ELF-1 (cell line): ENCODE data around the gene FAM170B.

Experiments used
- DNase-seq: peaks from one replicate; pipeline ENCODE4 v3.0.0-alpha.2; 2016; ENCODE audit warnings: low read depth, low spot score

The FAM170B gene

DNA sequence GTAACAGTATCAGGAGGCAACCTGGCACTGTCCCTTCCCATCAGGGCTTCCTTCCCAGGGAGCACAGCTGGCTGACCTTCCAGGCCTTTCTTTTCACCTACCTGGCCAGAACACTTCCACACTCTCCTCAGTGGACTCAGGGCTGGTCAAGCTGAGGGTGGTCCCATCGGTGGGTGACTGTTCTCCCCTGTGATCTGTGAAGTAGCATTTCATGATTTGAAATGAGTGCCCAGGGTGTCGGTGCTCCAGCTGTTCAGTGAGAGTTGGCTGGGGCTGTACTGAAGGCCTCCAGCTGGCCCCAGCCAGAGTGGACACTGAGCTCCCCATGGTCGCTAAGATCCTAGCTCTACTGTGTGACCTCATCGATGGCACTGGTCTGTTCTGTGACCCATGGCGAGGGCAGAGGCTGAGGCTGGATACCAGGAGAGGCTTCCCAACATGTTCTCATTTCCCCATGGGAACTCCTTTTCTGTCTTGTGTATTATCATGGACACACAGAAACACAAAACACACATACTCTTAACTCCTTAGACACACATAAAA, at the start of gene FAM170B:
Gene FAM170B, minus strand, starts transcription at position 316 of the 543 bp plus-strand sequence. Its CDS starts 103 bp downstream, at position 213.
- no peak for DNase-seq

DNA sequence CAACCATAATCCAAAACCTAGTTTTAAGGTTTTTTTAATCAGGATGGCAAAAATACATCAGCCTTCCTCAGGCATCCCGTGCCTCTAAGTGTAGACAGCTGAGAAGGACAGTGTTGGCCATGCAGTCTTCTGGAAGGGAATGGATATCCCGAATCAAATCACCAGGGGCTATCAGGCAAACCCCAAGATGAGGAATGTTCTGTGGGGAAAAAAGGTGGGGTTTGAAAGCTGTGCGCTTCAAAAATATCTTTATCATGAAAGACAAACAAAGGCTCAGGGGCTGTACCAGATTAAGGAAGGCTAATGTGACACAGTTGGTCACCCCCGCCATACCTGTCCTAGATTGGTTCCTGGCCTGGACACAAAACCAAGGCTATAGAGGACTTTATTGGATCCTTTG, 49.0 kb upstream of the FAM170B start:
- DNase-seq = no peak

DNA sequence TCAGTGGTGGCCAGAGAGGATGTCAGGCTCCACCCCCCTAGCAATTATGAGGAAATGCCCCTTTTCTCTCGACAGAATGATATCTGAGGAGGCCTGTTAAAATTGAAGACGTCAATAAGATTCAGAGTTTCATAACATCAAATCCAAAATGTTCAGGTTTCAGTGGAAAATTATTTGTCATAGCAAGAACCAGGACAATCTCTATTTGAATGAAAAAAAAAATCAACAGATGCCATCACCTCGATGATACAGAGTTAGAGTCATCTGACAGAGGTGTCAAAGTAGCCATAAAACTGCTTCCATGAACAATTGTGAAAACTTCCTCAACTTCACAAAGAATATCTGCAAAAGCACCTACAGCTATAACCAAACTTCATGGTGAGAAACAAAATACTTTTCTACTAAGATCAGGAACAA, 46.6 kb upstream of the FAM170B start:
- no peak for DNase-seq

DNA sequence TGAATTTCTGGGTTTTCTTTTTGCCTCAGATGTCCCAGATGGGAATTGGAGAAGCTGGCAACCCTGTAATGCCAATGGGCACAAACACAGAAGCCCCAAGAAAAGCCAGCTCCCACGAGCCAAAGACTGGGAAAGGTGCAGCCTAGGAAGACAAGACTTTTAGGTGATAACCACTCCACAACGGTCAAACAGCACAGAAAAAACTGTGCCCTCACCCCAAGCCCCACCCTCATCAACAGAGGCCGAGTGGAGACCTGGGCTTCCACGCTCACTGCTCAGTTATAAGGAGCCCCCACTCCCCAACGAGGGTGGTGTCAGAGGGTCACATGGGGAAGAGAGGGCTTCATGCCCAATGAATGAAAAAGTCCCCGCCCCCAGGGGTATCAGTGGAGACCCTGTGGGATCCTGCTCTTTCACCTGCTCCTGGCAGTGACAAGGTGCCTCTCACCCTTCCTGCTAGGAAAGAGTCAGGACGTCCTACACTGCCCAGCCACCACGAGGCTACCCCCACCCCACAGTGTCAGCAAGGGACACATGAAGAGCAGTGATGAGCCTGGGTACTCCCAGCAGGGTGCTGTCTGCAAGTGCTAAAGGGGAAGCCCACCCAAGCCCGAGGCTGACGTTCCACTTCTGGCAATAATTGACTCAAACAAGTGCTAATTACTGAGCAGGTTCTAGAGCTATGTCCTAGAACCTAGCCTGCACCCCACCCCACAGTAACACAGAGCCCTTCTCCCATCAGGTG, 46.0 kb upstream of the FAM170B start:
- no peak for DNase-seq

DNA sequence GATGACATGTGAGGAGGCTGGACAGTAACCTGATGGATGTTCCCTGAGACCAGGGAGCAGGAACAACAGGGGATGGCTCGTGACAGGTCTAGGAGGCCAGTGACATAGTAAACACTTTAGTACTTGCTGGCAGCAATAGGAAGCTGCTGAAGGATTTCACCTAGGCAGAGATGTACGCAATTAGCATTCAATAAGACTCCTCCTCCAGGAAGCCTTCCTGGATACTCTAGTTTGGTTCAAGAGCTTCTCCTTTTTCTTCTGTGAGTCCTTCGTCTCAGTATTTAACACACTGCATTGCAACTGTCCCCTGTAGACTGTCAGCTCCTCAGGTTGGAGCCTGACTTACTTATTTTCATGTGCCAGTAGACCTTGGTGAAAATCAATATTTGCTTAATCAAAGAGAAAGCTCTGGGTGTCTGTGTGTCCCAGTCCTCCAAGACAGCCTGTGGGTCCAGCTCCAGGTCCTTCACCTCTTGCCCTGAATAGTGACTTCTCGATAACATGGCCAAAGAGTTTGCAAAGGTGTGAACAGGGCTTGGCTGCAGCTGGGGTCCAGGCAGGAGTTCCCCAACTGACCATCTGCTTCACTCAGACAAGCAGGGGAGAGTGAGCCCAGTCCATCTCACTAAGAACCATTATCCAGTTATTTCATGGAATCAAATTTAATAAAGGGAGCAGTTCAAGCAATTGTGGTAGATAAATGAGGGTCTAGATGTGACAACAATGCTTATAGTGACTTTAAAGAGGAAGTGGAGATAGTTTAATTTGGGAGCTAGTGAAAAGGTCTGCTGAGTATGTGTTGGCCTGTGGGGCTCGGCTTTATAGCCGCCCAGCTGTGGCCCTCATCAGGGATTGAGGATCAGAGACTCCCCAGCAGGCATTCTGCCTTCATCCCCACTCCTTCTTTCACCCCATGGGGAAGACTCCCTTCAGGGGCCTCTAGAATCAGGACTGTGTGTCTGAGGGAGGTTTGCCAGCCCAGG, 45.0 kb upstream of the FAM170B start:
- DNase-seq = no peak

DNA sequence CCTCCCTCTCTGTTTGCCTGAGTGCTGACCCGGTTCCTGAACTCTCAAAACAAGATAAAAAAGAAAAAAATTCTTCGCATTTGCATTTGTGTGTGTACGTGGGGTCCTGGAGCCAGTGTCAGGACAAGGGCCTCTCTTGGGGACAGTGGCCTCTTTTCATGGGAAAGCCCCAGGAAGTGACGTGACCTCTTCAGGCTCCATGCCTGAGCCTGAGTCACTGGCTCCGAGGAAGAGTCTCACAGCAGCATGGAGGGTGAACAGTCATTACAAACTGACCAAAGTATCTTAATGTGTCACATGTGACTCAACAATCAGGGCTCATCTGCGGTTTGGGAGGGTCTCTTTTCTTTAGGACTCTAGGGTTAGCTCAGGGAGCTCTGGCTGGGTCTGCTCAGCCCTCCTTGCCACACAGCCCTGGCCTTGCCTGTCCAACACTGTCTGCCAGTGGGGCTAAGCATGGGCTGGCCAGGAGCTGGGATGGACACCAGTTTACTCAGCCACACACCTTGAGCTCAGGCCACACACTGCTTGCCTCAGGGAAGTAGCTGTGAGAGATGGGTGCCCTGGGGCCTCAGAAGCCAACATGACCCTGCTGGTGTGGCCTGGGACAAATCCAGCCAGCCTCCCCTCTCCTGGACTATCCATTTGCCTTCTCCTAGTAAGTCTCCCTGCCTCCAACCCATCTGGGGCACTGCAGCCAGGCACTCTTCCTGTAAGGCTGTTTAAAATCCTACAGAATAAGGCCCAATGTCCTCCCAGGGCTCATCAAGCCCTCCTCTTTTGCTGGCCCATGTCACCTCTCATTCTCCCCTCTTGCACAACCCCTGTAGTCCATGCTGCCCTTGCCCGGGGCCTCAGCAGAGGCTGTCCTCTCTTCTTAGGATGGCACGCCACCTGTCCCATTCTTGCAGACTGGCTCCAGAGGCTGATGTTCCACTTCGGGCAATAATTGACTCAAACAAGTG, 43.9 kb upstream of the FAM170B start:
- DNase-seq = no peak

DNA sequence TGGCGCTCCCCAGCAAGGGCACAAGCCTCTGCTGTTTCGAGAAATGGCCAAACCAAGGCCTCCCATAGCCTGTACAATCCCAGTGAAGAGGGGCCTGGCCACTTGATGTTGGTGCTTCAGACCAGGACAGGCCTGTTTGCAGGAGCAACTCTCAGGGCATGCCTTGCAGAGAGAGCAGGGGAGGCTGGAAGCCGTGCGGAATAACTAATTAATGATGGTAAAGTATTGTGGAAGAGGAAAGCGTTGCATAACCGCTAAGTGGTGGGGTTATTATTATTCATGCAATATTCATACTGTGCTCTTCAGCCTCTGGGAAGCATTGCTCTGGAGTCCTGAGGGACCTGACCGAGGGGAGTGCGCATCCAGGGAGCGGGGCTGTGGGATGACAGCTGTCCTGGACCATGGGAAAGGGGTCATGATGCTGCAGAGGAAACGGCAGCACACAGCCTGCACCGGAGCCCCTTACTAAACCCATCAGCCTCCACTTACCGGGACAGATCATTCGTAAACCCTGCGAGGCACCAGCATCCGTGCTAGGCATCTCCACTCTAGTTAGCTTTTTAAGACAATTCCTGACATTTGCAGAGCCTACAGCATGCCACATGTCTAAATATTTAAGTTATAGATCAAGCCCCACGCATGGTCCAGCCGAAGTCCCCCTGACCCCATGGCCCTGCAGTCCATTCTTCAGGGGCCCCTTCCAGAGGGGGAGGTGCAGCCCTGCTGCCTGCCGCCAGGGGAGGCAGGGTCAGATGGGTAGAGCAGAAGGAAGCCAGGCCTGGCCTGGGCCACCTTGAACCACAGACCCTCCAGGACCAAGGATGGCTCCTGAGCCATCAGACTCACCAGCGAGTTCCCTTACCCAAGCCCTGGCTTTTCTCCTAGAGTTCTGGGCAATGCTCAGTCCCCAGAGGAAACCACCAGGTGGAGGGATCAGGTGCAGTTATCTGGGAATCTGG, 42.8 kb upstream of the FAM170B start:
- no peak for DNase-seq

DNA sequence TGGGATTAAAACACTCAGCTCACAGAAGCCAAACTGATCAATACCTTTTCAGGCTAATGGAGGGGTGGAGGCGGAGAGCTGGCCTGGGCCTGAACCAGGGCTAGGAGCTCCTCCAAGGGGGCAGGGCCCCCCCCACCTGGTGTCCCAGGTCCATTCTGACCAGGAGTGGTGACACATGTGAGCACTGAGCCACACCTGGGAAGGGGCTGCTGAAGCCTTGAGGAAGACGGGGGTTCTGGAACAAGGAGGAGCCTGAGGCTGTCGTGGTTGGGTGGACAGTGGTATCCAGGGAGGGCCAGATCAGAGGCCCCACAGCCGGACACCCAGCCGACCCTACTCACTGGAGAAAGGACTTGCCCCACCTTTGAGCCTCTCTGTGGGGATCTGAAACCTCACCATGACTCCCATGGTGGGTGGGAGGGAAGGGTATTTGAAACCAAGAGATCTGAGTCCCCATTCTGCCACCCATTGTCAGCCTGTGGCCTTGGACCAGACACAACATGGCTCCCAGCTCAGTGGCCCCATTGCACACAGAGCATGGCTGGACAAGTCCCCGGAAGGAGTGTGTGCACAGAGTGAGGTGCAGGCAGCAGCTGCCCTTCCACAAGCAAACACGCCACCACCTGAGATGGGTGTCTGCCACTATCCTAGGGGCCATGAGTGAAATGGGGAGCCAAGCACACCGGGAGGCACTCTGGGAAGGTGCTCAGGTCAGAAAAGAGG, 41.9 kb upstream of the FAM170B start:
- no peak for DNase-seq

DNA sequence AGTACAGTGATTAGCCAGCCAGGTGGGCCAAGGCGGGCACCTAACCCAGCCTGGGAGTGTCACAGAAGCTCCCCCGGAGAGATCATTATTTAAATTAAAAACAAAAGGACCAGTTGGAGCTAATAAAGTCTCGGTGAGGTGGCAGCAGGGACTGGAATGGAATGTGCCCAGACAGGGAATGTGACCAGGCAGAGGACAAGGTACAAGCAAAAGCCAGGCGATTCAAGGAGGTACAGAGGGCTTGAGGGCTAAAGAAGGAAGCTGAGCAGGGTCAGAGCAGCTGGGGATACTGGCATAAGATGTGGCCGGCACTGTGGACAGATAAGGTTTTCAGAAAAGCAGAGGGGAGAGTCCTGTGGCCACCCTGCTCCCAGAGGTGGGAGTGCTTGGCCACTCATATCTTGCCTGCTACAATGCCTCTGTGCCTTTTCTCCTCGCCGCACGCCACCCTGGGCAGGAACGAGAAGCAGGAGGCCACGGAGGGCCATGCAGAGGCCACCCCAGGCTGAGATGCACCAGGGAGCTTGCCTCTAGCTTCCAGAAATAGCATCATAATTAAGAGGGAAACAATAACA, 41.2 kb upstream of the FAM170B start:
- no peak for DNase-seq

DNA sequence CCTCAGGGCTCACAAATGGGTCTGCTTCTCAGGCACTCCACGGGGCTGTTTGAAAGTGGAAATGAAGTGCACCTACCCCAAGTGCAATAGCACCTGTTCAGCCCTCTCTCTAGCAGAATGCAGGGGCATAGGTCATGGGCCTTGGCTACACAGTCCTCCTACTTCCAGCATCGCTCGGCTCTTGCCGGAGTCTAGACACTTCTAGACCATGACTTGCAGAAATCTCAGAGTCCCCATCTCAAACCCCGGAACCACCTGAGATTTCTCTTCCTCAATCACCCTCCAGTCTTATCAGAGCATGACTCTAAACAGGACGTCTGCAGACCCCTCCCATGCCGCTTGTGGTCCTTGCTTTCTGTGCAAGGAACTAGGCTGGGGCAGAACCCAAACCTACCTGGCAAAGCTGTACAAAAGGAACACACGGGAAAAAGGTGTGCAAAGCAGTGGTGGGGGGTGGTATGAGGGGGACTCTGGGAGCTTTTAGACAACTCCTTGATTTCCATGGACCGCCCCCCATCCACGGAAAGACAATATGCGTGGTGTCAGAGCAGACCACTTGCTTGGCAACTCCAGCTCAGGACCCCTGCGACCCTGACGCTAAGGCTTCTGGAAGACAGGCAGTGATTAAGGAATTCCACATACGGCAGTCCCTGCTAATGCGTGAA, 40.6 kb upstream of the FAM170B start:
- DNase-seq = no peak

DNA sequence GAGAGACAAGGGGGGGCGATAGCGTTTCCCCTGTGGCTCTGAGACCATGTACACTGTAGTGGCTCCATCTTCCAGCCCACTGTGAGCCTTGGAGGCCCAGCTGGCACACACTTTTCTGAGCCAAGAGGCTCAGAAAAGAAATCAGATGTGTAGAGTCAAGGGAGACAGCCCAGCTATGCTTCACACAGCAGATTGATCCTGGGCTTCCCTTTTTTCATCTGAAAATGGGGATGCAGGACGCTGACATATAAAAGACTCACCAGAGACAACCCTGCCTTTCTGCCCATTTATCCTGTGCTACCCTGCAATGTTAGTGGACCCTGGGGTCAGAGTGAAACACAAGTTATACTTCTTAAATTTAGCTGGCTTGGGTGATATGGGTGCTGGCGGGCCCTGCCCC, 40.0 kb upstream of the FAM170B start:
- no peak for DNase-seq

DNA sequence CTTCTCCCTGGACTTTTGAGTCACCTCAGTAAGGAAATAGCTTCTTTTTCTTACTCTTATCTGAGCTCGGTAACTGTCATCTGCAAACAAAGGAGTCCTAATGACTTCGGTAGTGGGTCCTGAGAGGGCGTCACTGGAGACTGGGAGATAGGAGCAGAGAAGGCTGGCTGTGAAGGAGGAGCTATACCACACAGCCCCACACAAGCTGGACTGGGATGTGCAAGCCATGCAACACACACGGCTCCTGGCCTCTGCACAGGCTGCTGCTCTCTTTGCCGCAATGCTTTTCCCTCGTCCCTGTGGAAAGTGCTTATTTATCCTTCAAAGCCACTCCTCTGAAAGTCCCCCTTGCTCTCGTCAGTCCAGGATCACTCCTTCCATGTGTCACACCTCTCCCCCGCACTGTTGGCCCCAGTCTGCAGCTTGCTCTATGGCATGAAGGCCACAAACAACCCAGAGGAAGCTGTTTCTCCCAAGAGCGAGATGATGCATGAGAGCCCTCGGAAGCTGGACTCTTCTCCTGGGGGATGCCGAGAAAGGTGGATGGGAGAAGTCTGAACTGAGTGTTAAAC, 39.5 kb upstream of the FAM170B start:
- no peak for DNase-seq

DNA sequence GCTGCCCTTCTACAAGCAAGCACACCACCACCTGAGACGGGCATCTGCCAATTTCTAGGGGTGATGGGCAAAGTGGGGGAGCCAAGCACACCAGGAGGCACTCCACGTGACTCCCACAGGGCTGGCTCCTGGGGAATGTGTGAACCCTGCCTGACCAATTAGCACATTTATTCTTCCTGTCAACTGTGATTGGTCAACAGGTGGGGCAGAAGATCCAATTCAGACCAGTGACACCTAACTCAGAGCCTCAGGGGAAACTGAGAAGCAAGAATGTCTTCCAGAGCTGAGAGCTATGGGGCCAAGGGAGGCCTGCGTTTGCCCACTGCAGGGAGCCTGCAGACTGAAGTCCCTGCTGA, 38.9 kb upstream of the FAM170B start:
- DNase-seq = no peak

DNA sequence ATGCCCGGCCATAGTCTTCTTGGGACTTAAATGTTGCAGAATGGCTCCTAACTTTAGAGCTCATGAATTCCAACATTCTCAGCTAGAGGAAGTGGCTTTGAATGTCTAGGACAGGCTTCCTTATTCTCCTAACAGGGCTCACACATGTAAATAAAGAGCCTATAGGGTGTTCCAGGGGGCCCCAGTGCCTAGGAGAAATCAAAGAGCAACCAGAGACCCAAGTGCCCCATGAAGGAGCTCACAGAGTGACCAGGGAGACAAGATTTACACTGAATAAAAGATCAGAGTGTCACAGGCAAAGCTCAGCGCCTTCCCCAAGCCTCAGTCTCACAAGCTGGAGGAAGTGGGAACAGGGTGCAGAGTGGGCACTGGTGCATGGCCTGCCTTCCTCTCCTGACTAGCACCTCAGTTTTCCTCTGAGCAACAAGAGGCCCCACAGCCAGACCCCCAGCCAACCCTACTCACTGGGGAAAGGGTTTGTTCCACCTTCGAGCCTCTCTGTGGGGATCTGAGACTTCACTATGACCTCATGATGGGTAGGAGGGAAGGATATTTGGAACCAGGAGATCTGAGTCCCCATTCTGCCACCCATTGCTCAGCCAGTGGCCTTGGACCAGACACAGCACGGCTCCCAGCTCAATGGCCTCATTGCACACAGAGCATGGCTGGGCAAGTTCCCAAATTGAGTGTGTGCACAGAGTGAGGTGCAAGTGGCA, 38.4 kb upstream of the FAM170B start:
- DNase-seq = no peak

DNA sequence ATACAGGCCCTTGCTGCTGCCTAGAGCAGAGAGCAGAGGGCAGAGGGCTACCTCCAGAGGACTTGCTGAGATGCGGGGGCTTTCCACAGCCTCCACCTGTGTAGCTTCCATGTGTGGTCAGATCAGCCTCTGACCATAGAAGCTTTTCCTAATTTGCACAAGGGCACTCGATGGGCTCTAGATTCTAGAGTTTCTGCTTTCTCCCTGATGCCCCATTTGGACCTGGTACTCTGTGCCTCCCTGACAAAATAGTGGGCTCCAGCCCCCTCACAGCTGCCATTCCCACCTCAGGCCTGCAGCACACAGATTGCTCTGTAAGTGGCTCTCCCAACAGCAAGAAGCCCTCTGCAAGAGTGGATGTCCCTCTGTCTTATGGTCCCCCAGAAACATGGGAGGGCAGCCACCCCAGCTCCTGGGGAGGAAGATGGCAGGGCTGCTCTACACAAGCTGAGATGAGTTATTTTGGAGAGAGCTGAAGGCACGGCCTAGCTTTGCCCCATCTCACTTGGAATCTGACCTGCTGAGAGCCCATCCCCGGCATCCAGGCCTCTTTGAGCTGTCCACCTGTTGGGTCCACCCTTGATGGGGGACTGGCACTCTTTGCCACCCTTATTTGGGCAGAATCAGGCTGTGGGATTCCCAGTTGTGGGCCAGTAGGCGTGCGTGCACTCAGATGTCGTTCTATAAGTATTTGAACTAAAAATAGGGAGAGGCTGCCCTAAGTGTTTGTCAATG, 37.7 kb upstream of the FAM170B start:
- DNase-seq = no peak

DNA sequence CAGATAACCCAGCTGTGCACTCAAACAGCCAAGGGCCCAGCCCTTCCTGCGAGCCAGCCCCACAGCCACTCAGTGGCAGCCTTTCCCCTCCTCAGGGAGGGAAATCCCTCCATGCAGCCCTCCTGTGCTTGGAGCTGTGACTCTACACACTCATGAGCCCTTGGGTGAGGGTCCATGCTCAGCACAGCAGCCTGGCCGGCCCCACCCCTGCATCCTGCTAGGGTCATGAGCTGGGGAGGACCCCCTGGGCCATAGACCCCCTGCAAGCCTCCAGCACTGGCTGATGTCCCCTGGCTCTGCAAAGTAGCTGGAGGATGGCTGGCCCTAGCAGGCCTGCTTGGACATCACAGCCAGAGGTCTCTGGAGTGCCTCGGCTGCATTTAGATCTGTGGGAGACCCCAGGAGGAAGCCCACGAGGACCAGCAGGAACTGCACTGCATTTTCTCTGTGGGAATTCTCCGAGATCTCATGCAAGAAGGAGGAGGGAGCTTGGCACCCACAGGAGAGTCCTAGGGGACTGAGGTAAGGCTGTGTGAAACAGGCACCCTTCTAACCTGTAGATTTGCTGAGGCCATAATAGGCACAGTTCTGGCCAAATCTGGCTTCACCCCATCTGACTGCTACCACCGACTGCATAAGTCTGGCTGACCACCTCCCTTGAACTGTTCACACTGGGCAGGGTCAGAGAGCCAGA, 37.0 kb upstream of the FAM170B start:
- no peak for DNase-seq
